GM12878 (cell line): ENCODE measurements around the gene CALHM2. TPM values are rescaled to one million over a fixed set of nuclear protein-coding genes. Genes with fewer than 3 reads are reported as not detected.

Experiments
- ATAC-seq: fragments of 200-7000 bp; cut with Tn5 transposase; 3 replicates; pipeline ENCODE4 v1.9.1; 2020; ENCODE audit warnings: mild to moderate bottlenecking, moderate library complexity
- BruUV-seq: library from RNA; stranded (reverse); fragments of 400-500 nt; replicated peaks from 2 replicates; lab custom pipeline; 2021; lab: Mats Ljungman, UMichigan
- CTCF ChIA-PET: fragments of 300-600 bp; sonication (Branson Sonifier 250); formaldehyde crosslinking; extraction: SDS; loops from one replicate; lab custom pipeline; 2021; ENCODE audit warnings: inconsistent platforms; lab: Yijun Ruan, JAX
- POLR2A ChIA-PET: fragments of 350-600 bp; formaldehyde crosslinking; extraction: SDS; loops from one replicate; lab custom pipeline; 2021; ENCODE audit warnings: inconsistent platforms; lab: Charles Lee
- RAD21 ChIA-PET: fragments of 300-600 bp; sonication (Branson Sonifier 250); formaldehyde crosslinking; loops from one replicate; lab custom pipeline; 2023; ENCODE audit warnings: antibody characterized with exemption; ENCODE audit not compliant: unreplicated experiment; lab: Charles Lee
- SMC1A ChIA-PET: fragments of 300-600 bp; sonication (Branson Sonifier 250); formaldehyde crosslinking; loops from one replicate; lab custom pipeline; 2023; ENCODE audit not compliant: unreplicated experiment, uncharacterized antibody; lab: Charles Lee
- DNase-seq: peaks from one replicate; pipeline ENCODE4 v3.0.0-alpha.2; 2011; ENCODE audit warnings: low read depth, low spot score
- FAIRE-seq: peaks from 3 replicates; lab custom pipeline; 2011; peaks lifted over from hg19 to GRCh38; lab: Jason Lieb, UNC
- H2AFZ ChIP-seq: 2 replicates; pipeline ENCODE4 v1.6.0; 2011; ENCODE audit warnings: low read depth, low read length, control low read depth; ENCODE audit not compliant: control insufficient read depth
- H3K27ac ChIP-seq: 2 replicates; pipeline ENCODE4 v1.5.1; 2011; ENCODE audit warnings: control low read depth; ENCODE audit not compliant: control insufficient read depth, insufficient read depth
- H3K27me3 ChIP-seq, 2 experiments: replicated peaks in 1 of 2; 2 replicates each; pipeline versions ENCODE4 v1.6.0 to v1.6.1; 2011; ENCODE audit warnings: low read length in 1 of 2; ENCODE audit not compliant: control insufficient read depth in 2 of 2, insufficient read depth in 2 of 2
- H3K36me3 ChIP-seq, 2 experiments: 2 replicates each; pipeline ENCODE4 v1.5.1; 2011; ENCODE audit warnings: low read length in 1 of 2; ENCODE audit not compliant: control insufficient read depth in 2 of 2, insufficient read depth in 2 of 2
- H3K4me1 ChIP-seq: 2 replicates; pipeline ENCODE4 v1.6.1; 2011; ENCODE audit warnings: mild to moderate bottlenecking, low read length, moderate library complexity, mixed read lengths; ENCODE audit not compliant: control insufficient read depth, insufficient read depth
- H3K4me2 ChIP-seq: 2 replicates; pipeline ENCODE4 v1.6.0; 2011; ENCODE audit warnings: control low read depth; ENCODE audit not compliant: control insufficient read depth, insufficient read depth
- H3K4me3 ChIP-seq: fragments of 200-600 bp; sonication (generic); 2 replicates; pipeline ENCODE4 v1.5.1; 2016
- H3K79me2 ChIP-seq: 2 replicates; pipeline ENCODE4 v1.6.0; 2011; ENCODE audit warnings: low read length; ENCODE audit not compliant: control insufficient read depth, insufficient read depth
- H3K9ac ChIP-seq: 2 replicates; pipeline ENCODE4 v1.8.0; 2011; ENCODE audit warnings: low read length, control low read depth, mixed read lengths; ENCODE audit not compliant: control insufficient read depth, insufficient read depth
- H3K9me3 ChIP-seq: replicated peaks from 3 replicates; pipeline ENCODE4 v1.5.1; 2011; ENCODE audit warnings: mild to moderate bottlenecking, low read length; ENCODE audit not compliant: control insufficient read depth, insufficient read depth
- H4K20me1 ChIP-seq: 2 replicates; pipeline ENCODE4 v1.6.0; 2011; ENCODE audit not compliant: control insufficient read depth, insufficient read depth
- KDM1A ChIP-seq: fragments of 200-600 bp; sonication (generic); IDR thresholded peaks from 2 replicates; pipeline ENCODE4 v1.6.1; 2016; ENCODE audit warnings: borderline replicate concordance
- NR2C1 ChIP-seq: fragments of 450-650 bp; IDR thresholded peaks from 2 replicates; pipeline ENCODE4 v1.6.1; 2017; ENCODE audit warnings: antibody characterized with exemption, mild to moderate bottlenecking, moderate library complexity
- RFX5 ChIP-seq: IDR thresholded peaks from 2 replicates; pipeline ENCODE4 v1.6.1; 2011; ENCODE audit warnings: low read depth, low read length, improper control_type of control experiment
- SRF ChIP-seq, 2 experiments: IDR thresholded peaks; 2 replicates each; pipeline ENCODE4 v1.6.1; 2011; ENCODE audit warnings: low read depth in 2 of 2, low read length in 2 of 2, mild to moderate bottlenecking in 1 of 2, moderate library complexity in 1 of 2
- WGBS: methylation state at CpG from one replicate; pipeline ENCODE4 v1.1.6; 2016; ENCODE audit warnings: low lambda C conversion rate; ENCODE audit not compliant: insufficient replicate concordance, insufficient coverage; ENCODE audit errors: missing lambda C conversion rate; 5-methylcytosine and 5-hydroxymethylcytosine counted together
- in situ Hi-C: fragments of 300-500 bp; cut with MboI; formaldehyde crosslinking; loops from 9 replicates; pipeline ENCODE4 v1.14.3; 2018; ENCODE audit warnings: mixed read lengths
- intact Hi-C: fragments of 100-400 bp; cut with micrococcal nuclease; formaldehyde crosslinking; loops from one replicate; pipeline ENCODE4 v1.14.2; 2022; ENCODE audit not compliant: unreplicated experiment
- polyA plus RNA-seq, 11 experiments: library from polyadenylated mRNA; depleted of rRNA in 4 of 11; unstranded in 6 of 11; stranded (reverse) in 5 of 11; fragments of >200 nt; fragmentation: Nextera tagmentation in 4 of 11; fragmentation: Illumina TruSeq in 1 of 11; extraction: Ambion mirVana in 4 of 11; extraction: Trizol in 1 of 11; gene quantifications; 1 replicate in 1 of 11; 2 replicates in 10 of 11; pipeline versions ENCODE4 v1.2.1 to v1.2.3, GENCODE V29; 2011 to 2016; ENCODE audit warnings: inconsistent platforms in 2 of 11, missing spikeins in 2 of 11, low read depth in 1 of 11
- total RNA-seq, 4 experiments: library from RNA; depleted of rRNA in 3 of 4; stranded (reverse); fragments of >200 nt in 3 of 4; fragmentation: Illumina TruSeq in 1 of 4; extraction: Trizol in 1 of 4; gene quantifications; 2 replicates each; pipeline versions ENCODE4 v1.2.1 to v1.2.3, GENCODE V29; 2013 to 2021
- TF ChIP-seq, protein P1 (sequence below): fragments of 450-650 bp; formaldehyde crosslinking; IDR thresholded peaks from 2 replicates; pipeline ENCODE4 v1.4.0; 2020; ENCODE audit warnings: mild to moderate bottlenecking, moderate library complexity

The CALHM2 gene
- total and polyA plus RNA-seq, 10 of the 15 experiments (the other 5 are each of a cell fraction or from before 2014, with no cell fraction given), result 0.60 to 23.7 (median 9.3) TPM

DNA sequence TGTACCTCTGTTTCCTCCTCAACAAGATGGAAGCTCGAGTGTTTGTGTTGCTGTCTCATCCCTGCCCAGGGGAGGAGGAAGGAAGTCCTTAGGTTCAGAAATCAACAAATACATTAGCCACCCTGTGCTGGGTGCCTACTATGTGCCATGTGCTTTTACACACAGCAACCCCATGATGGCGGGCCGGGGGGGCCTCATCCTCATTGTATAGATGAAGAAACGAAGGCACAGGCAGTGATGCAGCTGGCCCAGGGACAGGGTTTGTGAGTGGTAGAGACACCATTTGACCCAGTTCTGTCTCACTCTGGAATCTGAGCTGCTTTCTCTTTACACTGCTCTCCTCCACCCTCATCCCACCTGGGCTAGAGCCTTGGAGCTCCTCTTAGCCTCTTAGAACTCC is 1.9 kb upstream of the CALHM2 start:
- DNase-seq, result no peak
- Histone ChIP-seq H3K9me3 (no peaks in the 10 kb centered on the region), H3K4me3 (no peak overlapping the region), H3K4me1 (peaks cover 28% of the 10 kb centered on the region), H2AFZ (peak overlapping the region; percentile 11; the same call in 1 of the 2 replicates), H3K27me3 (no peaks in the 10 kb centered on the region), H3K79me2 (peaks cover 26% of the 10 kb centered on the region), H3K27ac (no peak overlapping the region), H3K9ac (no peak overlapping the region), H3K4me2 (no peak overlapping the region), H3K36me3 (peaks cover 2 to 3% of the 10 kb centered on the region in 2 experiments; a peak in 3 of 4 replicates), H4K20me1 (no peaks in the 10 kb centered on the region)
- no peak for ATAC-seq
- ChIA-PET RAD21 (interaction anchor here (0.6 to 7.1 kb wide), 4 partner anchors 13 to 539 kb away, joined by 3 to 73 read pairs (median 56); no protein-coding TSS in a partner anchor), SMC1A (interaction anchor here (1.1 to 9.6 kb wide), 6 partner anchors 9 to 37 kb away, joined by 3 to 124 read pairs (median 6); no protein-coding TSS in a partner anchor), CTCF (interaction anchor here (1.2 to 17.8 kb wide), 5 partner anchors 12 to 38 kb away, joined by 4 to 163 read pairs (median 27); partner anchors contain the start of gene CALHM3), POLR2A (interaction anchor here (1.0 to 9.5 kb wide), 3 partner anchors 8 to 22 kb away, joined by 5 to 144 read pairs (median 35); no protein-coding TSS in a partner anchor)
- intact Hi-C loops, result no loop called here
- 87% methylated on average over 4 of the region's 4 CpGs for WGBS
- BruUV-seq, result no TSS peak
- no peak for FAIRE-seq
- in situ Hi-C loops, result no loop called here
- TF ChIP-seq, protein P1, sequence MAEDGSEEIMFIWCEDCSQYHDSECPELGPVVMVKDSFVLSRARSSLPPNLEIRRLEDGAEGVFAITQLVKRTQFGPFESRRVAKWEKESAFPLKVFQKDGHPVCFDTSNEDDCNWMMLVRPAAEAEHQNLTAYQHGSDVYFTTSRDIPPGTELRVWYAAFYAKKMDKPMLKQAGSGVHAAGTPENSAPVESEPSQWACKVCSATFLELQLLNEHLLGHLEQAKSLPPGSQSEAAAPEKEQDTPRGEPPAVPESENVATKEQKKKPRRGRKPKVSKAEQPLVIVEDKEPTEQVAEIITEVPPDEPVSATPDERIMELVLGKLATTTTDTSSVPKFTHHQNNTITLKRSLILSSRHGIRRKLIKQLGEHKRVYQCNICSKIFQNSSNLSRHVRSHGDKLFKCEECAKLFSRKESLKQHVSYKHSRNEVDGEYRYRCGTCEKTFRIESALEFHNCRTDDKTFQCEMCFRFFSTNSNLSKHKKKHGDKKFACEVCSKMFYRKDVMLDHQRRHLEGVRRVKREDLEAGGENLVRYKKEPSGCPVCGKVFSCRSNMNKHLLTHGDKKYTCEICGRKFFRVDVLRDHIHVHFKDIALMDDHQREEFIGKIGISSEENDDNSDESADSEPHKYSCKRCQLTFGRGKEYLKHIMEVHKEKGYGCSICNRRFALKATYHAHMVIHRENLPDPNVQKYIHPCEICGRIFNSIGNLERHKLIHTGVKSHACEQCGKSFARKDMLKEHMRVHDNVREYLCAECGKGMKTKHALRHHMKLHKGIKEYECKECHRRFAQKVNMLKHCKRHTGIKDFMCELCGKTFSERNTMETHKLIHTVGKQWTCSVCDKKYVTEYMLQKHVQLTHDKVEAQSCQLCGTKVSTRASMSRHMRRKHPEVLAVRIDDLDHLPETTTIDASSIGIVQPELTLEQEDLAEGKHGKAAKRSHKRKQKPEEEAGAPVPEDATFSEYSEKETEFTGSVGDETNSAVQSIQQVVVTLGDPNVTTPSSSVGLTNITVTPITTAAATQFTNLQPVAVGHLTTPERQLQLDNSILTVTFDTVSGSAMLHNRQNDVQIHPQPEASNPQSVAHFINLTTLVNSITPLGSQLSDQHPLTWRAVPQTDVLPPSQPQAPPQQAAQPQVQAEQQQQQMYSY (CRISPR knock-in tag), result no peak
- TF ChIP-seq RFX5 (no peak), SRF (IDR thresholded peaks at IDR 0.05; ENCODE audit: low read depth in 2 of 2, low read length in 2 of 2) (no peak), NR2C1 (no peak), KDM1A (no peak)
